GM23338 (cell line): ENCODE results near the gene SSH2. TPM values are rescaled to one million over a fixed set of nuclear protein-coding genes. Genes with fewer than 3 reads are reported as not detected.

Source experiments
- ATAC-seq: fragments of 200-7000 bp; cut with Tn5 transposase; 3 replicates; pipeline ENCODE4 v1.9.1; 2020
- DNase-seq: peaks from one replicate; pipeline ENCODE4 v3.0.0-alpha.2; 2015; ENCODE audit warnings: low spot score
- H2AFZ ChIP-seq: fragments of 200-600 bp; sonication (generic); 2 replicates; pipeline ENCODE4 v1.8.0; 2016; ENCODE audit warnings: antibody characterized with exemption, mild to moderate bottlenecking, moderate library complexity
- H3F3A ChIP-seq: fragments of 200-600 bp; sonication (generic); replicated peaks from 2 replicates; pipeline ENCODE4 v1.8.0; 2017; ENCODE audit warnings: antibody characterized with exemption, mixed run types, low read depth
- H3K27ac ChIP-seq: fragments of 200-600 bp; sonication (generic); 2 replicates; pipeline ENCODE4 v1.6.1; 2016; ENCODE audit warnings: low read depth
- H3K27me3 ChIP-seq: fragments of 200-600 bp; sonication (generic); 2 replicates; pipeline ENCODE4 v1.8.0; 2016; ENCODE audit warnings: mild to moderate bottlenecking, mixed run types, moderate library complexity; ENCODE audit not compliant: insufficient read depth
- H3K36me3 ChIP-seq: fragments of 200-600 bp; sonication (generic); 2 replicates; pipeline ENCODE4 v1.8.0; 2016; ENCODE audit warnings: mild to moderate bottlenecking; ENCODE audit not compliant: insufficient read depth
- H3K4me1 ChIP-seq: fragments of 200-600 bp; sonication (generic); 2 replicates; pipeline ENCODE4 v1.8.0; 2016; ENCODE audit warnings: mild to moderate bottlenecking, moderate library complexity; ENCODE audit not compliant: insufficient read depth
- H3K4me2 ChIP-seq: fragments of 200-600 bp; sonication (generic); 2 replicates; pipeline ENCODE4 v1.7.1; 2017; ENCODE audit warnings: mixed run types
- H3K4me3 ChIP-seq: fragments of 200-600 bp; sonication (generic); 2 replicates; pipeline ENCODE4 v1.6.1; 2016; ENCODE audit warnings: mixed run types
- H3K79me2 ChIP-seq: fragments of 200-600 bp; sonication (generic); replicated peaks from 2 replicates; pipeline ENCODE4 v1.8.0; 2017; ENCODE audit warnings: mild to moderate bottlenecking; ENCODE audit not compliant: insufficient read depth
- H3K9me2 ChIP-seq: fragments of 200-600 bp; sonication (generic); 2 replicates; pipeline ENCODE4 v1.8.0; 2017; ENCODE audit not compliant: insufficient read depth
- H4K20me1 ChIP-seq: fragments of 200-600 bp; sonication (generic); replicated peaks from 2 replicates; pipeline ENCODE4 v1.8.0; 2017; ENCODE audit warnings: mild to moderate bottlenecking; ENCODE audit not compliant: insufficient read depth
- H3K27ac Mint-ChIP-seq: 2 replicates; pipeline ENCODE4 v1.8.0; 2020; ENCODE audit warnings: inconsistent platforms, mild to moderate bottlenecking, moderate library complexity, mixed read lengths
- H3K27me3 Mint-ChIP-seq: 3 replicates; pipeline ENCODE4 v1.8.0; 2022; ENCODE audit warnings: low read depth, mild to moderate bottlenecking, moderate library complexity, mixed read lengths, inconsistent platforms; ENCODE audit not compliant: insufficient read depth, poor library complexity
- H3K36me3 Mint-ChIP-seq: 3 replicates; pipeline ENCODE4 v1.8.0; 2021; ENCODE audit warnings: low read depth, mild to moderate bottlenecking, inconsistent platforms, moderate library complexity, mixed read lengths
- H3K4me1 Mint-ChIP-seq: 3 replicates; pipeline ENCODE4 v1.8.0; 2020; ENCODE audit warnings: mild to moderate bottlenecking, inconsistent platforms, mixed read lengths
- H3K4me3 Mint-ChIP-seq: 3 replicates; pipeline ENCODE4 v1.8.0; 2021; ENCODE audit warnings: moderate library complexity, mild to moderate bottlenecking, inconsistent platforms, mixed read lengths
- H3K9me3 Mint-ChIP-seq: 3 replicates; pipeline ENCODE4 v1.8.0; 2020; ENCODE audit warnings: moderate library complexity, mild to moderate bottlenecking, inconsistent platforms, mixed read lengths
- CREB1 ChIP-seq: fragments of 250-450 bp; sonication (Bioruptor Pico); IDR thresholded peaks from 2 replicates; pipeline ENCODE4 v1.5.0; 2020; ENCODE audit warnings: low read depth, mild to moderate bottlenecking, moderate library complexity
- ETS1 ChIP-seq: IDR thresholded peaks from 2 replicates; pipeline ENCODE4 v1.6.1; 2016; ENCODE audit warnings: antibody characterized with exemption
- EZH2 ChIP-seq: fragments of 200-600 bp; sonication (generic); IDR thresholded peaks from one replicate; pipeline ENCODE4 v1.8.0; 2017; ENCODE audit warnings: antibody characterized with exemption, mild to moderate bottlenecking, low read depth; ENCODE audit not compliant: unreplicated experiment
- EZH2phosphoT487 ChIP-seq: fragments of 200-600 bp; sonication (generic); IDR thresholded peaks from one replicate; pipeline ENCODE4 v1.8.1; 2018; ENCODE audit warnings: antibody characterized with exemption; ENCODE audit not compliant: unreplicated experiment
- JUNB ChIP-seq: IDR thresholded peaks from one replicate; pipeline ENCODE4 v1.6.1; 2016; ENCODE audit warnings: antibody characterized with exemption; ENCODE audit not compliant: unreplicated experiment
- NANOG ChIP-seq: IDR thresholded peaks from 2 replicates; pipeline ENCODE4 v1.6.1; 2016; ENCODE audit warnings: antibody characterized with exemption, borderline replicate concordance
- POLR2AphosphoS5 ChIP-seq: IDR thresholded peaks from 2 replicates; pipeline ENCODE4 v1.6.1; 2016; ENCODE audit warnings: antibody characterized with exemption, low read depth
- REST ChIP-seq: IDR thresholded peaks from one replicate; pipeline ENCODE4 v1.6.1; 2018; ENCODE audit warnings: antibody characterized with exemption; ENCODE audit not compliant: unreplicated experiment
- STAT1 ChIP-seq: IDR thresholded peaks from one replicate; pipeline ENCODE4 v1.6.1; 2016; ENCODE audit warnings: antibody characterized with exemption; ENCODE audit not compliant: unreplicated experiment
- ZNF114 ChIP-seq: fragments of 250-450 bp; sonication (Bioruptor Pico); IDR thresholded peaks from 2 replicates; pipeline ENCODE4 v1.5.0; 2020; ENCODE audit warnings: mild to moderate bottlenecking, moderate library complexity
- ZNF331 ChIP-seq: fragments of 250-450 bp; sonication (Bioruptor Pico); IDR thresholded peaks from 2 replicates; pipeline ENCODE4 v1.5.0; 2020; ENCODE audit warnings: low read depth, mild to moderate bottlenecking, moderate library complexity
- ZNF462 ChIP-seq: fragments of 250-450 bp; sonication (Bioruptor Pico); IDR thresholded peaks from 2 replicates; pipeline ENCODE4 v1.5.0; 2020; ENCODE audit warnings: mild to moderate bottlenecking, moderate library complexity
- polyA plus RNA-seq: library from polyadenylated mRNA; unstranded; fragments of >200 nt; fragmentation: Nextera tagmentation; extraction: Ambion mirVana; gene quantifications from 2 replicates; pipeline ENCODE4 v1.2.1, GENCODE V29; 2016
- total RNA-seq: library from RNA; depleted of rRNA; stranded (reverse); fragments of >200 nt; shearing (Covaris generic); gene quantifications from 2 replicates; pipeline ENCODE4 v1.2.3, GENCODE V29; 2014
- TF ChIP-seq, protein P1 (sequence below), 2 experiments: fragments of 200-600 bp in 1 of 2; sonication (generic) in 1 of 2; conservative IDR thresholded peaks; 2 replicates each; pipeline versions ENCODE4 v1.5.1 to v1.6.1; 2016 to 2017; ENCODE audit warnings: antibody characterized with exemption in 2 of 2, low read depth in 2 of 2, mild to moderate bottlenecking in 2 of 2, moderate library complexity in 1 of 2

The SSH2 gene
- total and polyA plus RNA-seq, 2 experiments from 2014 or later: 9.9 to 12.1 TPM

DNA sequence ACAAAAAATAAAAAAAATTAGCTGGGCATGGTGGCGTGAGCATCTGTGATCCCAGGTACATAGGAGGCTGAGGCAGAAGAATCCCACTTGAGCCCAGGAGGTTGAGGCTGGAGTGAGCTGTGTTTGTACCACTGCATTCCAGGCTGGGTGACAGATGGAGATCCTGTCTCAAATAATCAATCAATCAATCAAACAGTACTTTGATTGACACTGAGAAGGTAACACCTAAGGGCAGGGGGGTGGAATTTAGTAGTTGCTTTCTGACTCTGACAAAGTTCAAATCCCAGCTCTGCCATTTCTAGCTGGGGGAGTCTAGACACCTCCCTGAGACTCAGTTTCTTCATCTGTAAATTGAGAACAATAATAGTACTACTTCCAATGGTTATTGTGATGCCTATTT, 12.0 kb downstream of the SSH2 start:
- H3K79me2 ChIP-seq: peaks cover 9% of the 10 kb centered on the region
- H3K27ac ChIP-seq: no peak overlapping the region
- H3K4me1 Mint-ChIP-seq: peaks cover 4% of the 10 kb centered on the region; the same call in 1 of the 3 replicates
- no peak overlapping the region for H3K4me2 ChIP-seq
- no peaks in the 10 kb centered on the region for H3F3A ChIP-seq
- H3K4me3 ChIP-seq: no peak overlapping the region
- peaks cover 1% of the 10 kb centered on the region for H3K27me3 Mint-ChIP-seq
- no peaks in the 10 kb centered on the region for H3K9me3 Mint-ChIP-seq
- H3K36me3 Mint-ChIP-seq: no peaks in the 10 kb centered on the region
- H3K4me1 ChIP-seq: no peaks in the 10 kb centered on the region
- no peaks in the 10 kb centered on the region for H3K36me3 ChIP-seq
- DNase-seq (no peak), ATAC-seq (no peak)
- H3K27ac Mint-ChIP-seq: no peak overlapping the region
- TF ChIP-seq REST (no peak), JUNB (no peak), POLR2AphosphoS5 (no peak), STAT1 (no peak), EZH2phosphoT487 (no peak), EZH2 (no peak), CREB1 (CRISPR knock-in tag) (no peak), ETS1 (no peak), ZNF331 (CRISPR knock-in tag) (no peak), ZNF114 (CRISPR knock-in tag) (no peak), ZNF462 (CRISPR knock-in tag) (no peak), NANOG (no peak)
- TF ChIP-seq, protein P1, sequence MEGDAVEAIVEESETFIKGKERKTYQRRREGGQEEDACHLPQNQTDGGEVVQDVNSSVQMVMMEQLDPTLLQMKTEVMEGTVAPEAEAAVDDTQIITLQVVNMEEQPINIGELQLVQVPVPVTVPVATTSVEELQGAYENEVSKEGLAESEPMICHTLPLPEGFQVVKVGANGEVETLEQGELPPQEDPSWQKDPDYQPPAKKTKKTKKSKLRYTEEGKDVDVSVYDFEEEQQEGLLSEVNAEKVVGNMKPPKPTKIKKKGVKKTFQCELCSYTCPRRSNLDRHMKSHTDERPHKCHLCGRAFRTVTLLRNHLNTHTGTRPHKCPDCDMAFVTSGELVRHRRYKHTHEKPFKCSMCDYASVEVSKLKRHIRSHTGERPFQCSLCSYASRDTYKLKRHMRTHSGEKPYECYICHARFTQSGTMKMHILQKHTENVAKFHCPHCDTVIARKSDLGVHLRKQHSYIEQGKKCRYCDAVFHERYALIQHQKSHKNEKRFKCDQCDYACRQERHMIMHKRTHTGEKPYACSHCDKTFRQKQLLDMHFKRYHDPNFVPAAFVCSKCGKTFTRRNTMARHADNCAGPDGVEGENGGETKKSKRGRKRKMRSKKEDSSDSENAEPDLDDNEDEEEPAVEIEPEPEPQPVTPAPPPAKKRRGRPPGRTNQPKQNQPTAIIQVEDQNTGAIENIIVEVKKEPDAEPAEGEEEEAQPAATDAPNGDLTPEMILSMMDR (conservative IDR thresholded peaks at IDR 0.05; ENCODE audit: low read depth in 2 of 2): no peak
- H2AFZ ChIP-seq: no peak overlapping the region
- no peaks in the 10 kb centered on the region for H3K27me3 ChIP-seq
- H3K4me3 Mint-ChIP-seq: no peak overlapping the region
- no peaks in the 10 kb centered on the region for H3K9me2 ChIP-seq
- peaks cover 5% of the 10 kb centered on the region; the same call in 1 of the 2 replicates for H4K20me1 ChIP-seq
